Gastrocnemius medialis (tissue), 4 donors: Measurements from ENCODE around the gene USF3.

ENCODE experiments used
- CTCF ChIP-seq, 5 experiments: fragments of 450-650 bp in 3 of 5; fragments of 200-600 bp in 2 of 5; sonication (generic) in 2 of 5; IDR thresholded peaks in 4 of 5; conservative IDR thresholded peaks in 1 of 5; 1 replicate in 4 of 5; 2 replicates in 1 of 5; pipeline ENCODE4 v1.5.1; 2016 to 2019; ENCODE audit warnings: antibody characterized with exemption in 5 of 5, mild to moderate bottlenecking in 3 of 5, moderate library complexity in 3 of 5
- POLR2A ChIP-seq, 2 donors: fragments of 450-650 bp; IDR thresholded peaks; one replicate each; pipeline ENCODE4 v1.6.1; 2017; ENCODE audit warnings: antibody characterized with exemption in 2 of 2, mild to moderate bottlenecking in 2 of 2, moderate library complexity in 2 of 2

DNA sequence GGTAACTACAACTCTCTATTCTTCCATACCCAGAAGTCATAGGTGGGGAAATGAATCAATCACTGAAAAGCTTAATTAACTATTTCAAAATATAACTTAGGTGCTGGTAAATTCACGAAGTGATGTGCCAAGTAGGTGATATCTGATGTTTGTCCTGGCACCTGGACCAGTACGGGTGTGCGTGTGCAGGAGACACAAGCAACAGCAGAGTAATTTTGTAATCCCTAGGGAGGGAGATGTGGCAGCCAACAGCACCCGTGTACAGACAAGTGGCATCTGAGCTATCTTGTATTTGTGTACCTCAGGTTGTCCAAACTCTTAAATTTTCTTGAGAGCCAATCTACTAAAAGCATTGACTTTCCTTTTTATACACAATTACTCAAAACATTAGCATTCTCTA, 22.8 kb downstream of the USF3 start:
- TF ChIP-seq CTCF (IDR thresholded peaks at IDR 0.05 in 4 of 5, conservative IDR thresholded peaks at IDR 0.05 in 1 of 5) = no peak
- no peak for TF ChIP-seq POLR2A (IDR thresholded peaks at IDR 0.05)
